Measurements from ENCODE around the gene RCAN1.
A peak's percentile ranks its signal among the peaks of the same experiment; 100 is the strongest.
"Not testable (repeated sequence)": the region's sequence is repeated elsewhere in the genome, so short reads cannot be mapped to it uniquely, and the experiment has no call there.

RCAN1 gene

DNA sequence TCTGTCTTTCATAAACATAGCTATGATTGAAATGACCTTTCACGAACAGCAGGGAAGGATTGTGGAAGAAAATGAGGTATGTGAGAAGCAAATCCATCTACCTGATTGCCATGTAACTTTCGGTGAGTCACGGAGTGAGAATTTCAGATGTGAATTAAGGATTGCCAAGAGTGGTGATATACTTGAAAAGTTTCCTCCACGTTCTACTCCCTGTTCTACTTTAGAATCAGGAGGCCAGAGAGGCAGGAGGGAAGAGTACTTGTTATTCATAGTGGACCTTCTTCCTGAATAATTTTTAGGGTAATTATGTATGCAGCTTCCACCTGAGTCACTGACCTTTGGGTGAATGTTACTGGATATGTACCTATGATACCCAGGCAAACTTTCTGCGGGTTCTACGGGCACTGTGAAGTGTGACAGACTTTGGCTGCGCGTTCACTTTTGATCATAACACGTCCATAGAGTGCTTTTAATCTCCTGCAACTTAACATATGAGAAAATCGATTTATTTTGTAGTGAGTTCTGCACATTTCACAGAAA is 100.3 kb downstream of the RCAN1 start:
- DNase-seq (ENCODE audit: low spot score): no peak

GRCh38 chr21:34513129-34513675 is 101.7 kb downstream of the RCAN1 start:
- no peak for DNase-seq (ENCODE audit: low spot score)

- peak; percentile 22 for DNase-seq (ENCODE audit: low spot score)
These were observed 103.0 kb downstream of the RCAN1 start, which contains the start of gene KCNE1 for GRCh38 chr21:34511787-34512455. TSS of gene KCNE1 (minus strand) at chr21:34512210. CDS start at chr21:34449634, 62,576 bp downstream.

GRCh38 chr21:34511181-34511580 is 103.7 kb downstream of the RCAN1 start:
- no peak for DNase-seq (ENCODE audit: low spot score)

GRCh38 chr21:34510148-34511142 is 104.5 kb downstream of the RCAN1 start:
- peak; percentile 86 for DNase-seq (ENCODE audit: low spot score)

DNA sequence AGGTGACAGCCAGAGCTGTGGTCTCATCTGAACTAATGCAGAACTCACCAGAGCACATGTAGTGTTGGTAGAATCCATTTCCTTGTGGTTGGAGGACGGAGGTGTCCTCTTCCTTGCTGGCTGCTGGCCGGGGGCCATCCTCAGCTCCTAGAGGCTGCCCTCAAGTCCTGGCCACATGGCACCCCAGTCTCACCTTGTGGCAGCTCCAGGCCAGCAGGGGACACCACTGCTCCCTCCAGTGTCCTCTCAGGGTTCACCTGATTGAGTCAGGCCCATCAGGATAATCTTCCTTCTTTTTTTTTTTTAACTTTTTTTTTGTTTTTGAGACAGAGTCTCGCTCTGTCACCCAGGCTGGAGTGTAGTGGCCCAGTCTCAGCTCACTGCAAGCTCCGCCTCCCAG is 105.8 kb downstream of the RCAN1 start:
- no peak for DNase-seq (ENCODE audit: low spot score)

DNA sequence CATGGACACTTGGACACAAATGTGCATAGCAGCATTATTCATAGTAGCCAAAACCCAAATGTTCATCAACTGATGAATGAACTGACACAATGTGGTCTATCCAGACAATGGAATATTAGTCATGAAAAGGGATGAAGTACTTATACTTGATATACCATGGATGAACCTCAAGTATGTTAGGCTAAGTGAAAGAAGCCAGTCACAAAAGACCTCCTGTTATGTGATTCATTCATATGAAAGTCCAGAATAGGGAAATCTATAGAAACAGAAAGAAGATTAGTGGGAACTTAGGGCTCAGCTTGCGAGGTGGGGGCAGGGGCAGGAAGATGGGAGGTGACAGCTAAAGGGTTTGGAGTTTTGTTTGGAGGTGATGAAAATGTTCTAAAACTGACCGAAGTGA is 110.3 kb downstream of the RCAN1 start:
- DNase-seq (ENCODE audit: low spot score): no peak

GRCh38 chr21:34502480-34503106 is 112.3 kb downstream of the RCAN1 start:
- DNase-seq (ENCODE audit: low spot score): no peak

- DNase-seq (ENCODE audit: low spot score): no peak
These were observed 113.2 kb downstream of the RCAN1 start for GRCh38 chr21:34501716-34502115.

- no peak for DNase-seq (ENCODE audit: low spot score)
These were observed 114.7 kb downstream of the RCAN1 start for GRCh38 chr21:34500191-34500590.

GRCh38 chr21:34499116-34499515 is 115.8 kb downstream of the RCAN1 start:
- DNase-seq (ENCODE audit: low spot score): no peak

DNA sequence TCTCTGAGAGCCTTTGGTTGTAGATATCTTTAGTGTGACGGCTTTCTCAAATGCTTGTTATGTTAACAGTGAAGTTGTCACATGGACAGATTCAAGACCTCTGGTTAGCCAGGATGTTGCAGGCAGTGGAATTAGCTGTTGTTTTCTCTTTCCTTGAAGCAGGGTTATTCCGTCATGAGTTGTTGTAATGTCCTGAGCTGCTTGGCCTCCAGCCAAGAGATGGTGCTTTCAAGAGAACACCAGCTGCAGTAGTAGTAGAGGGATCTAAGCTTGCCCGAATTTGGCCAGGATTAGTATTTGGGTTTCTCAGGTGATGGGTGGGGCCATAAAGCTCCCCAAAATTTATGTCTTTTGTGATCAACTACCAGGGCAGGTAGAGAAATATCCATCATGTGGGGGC is 116.3 kb downstream of the RCAN1 start:
- DNase-seq (ENCODE audit: low spot score): no peak

DNA sequence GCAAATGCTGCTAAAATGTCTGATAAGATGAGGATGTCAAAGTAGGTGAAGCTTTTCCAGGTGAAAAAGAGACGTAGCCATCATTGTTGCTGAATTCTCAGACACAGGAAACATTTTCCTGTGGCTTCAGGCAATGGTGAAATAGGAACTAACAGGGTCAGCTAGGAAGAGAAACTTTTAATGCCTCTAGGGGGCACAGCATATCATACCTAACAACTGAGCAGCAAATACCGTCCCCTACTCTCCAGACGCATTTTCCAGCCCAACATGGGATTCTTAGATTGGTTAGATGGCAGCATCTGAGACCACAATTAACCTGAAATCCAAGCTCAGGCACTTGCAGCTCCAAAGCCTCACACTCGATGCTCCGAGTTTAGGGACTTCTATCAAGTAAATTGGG is 131.1 kb downstream of the RCAN1 start:
- not testable (repeated sequence) for DNase-seq (ENCODE audit: low spot score)

DNA sequence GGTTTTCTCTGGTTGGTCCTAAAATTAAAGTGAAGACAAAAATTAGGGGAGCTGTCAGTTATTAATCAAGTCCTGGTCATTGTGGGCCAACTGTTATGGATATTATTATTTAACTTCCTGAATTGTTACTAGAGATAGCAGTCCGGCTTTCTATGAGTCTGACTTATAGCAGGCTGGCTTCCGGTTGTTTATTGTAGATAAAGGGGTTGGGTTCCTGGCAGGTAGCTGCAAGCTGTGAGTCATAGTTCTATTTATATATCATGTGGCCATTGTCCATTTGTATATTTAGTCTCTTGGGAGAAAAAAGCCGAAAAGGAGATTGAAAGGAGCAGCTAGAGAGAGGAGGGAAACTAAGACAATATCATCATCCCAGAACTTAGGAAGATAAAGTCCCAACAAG is 131.5 kb downstream of the RCAN1 start:
- not testable (repeated sequence) for DNase-seq (ENCODE audit: low spot score)

DNA sequence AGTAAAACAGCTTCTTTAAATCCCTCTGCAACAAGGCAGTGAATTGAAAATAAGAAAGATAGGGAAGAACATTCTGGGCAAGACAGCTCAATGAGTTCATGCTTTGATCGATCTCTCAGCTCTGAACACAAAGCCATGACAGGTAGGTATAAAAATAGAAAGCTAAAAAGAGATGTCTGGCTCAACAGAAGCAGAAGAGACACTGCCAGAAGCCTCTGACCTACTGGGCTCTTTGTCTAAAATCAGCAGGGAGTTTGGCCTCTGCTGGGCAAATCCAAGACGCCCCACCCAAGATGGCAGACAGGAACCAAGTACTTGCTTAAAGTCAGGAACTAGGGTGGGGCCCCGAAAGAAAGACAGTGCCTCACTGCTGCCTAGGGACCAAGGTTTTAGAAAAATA is 147.6 kb downstream of the RCAN1 start:
- DNase-seq (ENCODE audit: low spot score): not testable (repeated sequence)

Data from GM03348 (cell line).